Measurements from ENCODE around the gene ZNF599.
"Not testable (repeated sequence)": the region's sequence is repeated elsewhere in the genome, so short reads cannot be mapped to it uniquely, and the experiment has no call there.

Gene ZNF599

GRCh38 chr19:34772697-34773554 is at the start of gene ZNF599:
Gene ZNF599 (minus strand): TSS chr19:34773215. CDS start chr19:34772841, 374 bp downstream.
- no peaks in the 10 kb centered on the region for H3K27me3 Mint-ChIP-seq
- H3K36me3 Mint-ChIP-seq = peaks cover 10% of the 10 kb centered on the region
- peaks cover 17% of the 10 kb centered on the region for H3K4me1 Mint-ChIP-seq (ENCODE audit: low read depth)
- peak within 1 kb of the TSS; percentile 94 for H3K4me3 Mint-ChIP-seq
- H3K9me3 Mint-ChIP-seq (ENCODE audit: low read depth) = no peaks in the 10 kb centered on the region
- H3K27ac Mint-ChIP-seq = peak within 1 kb of the TSS; percentile 93

GRCh38 chr19:34818270-34818669 is 45.3 kb upstream of the ZNF599 start:
- H3K36me3 Mint-ChIP-seq = peaks cover 36% of the 10 kb centered on the region
- no peak overlapping the region for H3K27ac Mint-ChIP-seq
- H3K9me3 Mint-ChIP-seq (ENCODE audit: low read depth) = no peaks in the 10 kb centered on the region
- no peaks in the 10 kb centered on the region for H3K27me3 Mint-ChIP-seq
- H3K4me3 Mint-ChIP-seq = no peak overlapping the region
- H3K4me1 Mint-ChIP-seq (ENCODE audit: low read depth) = no peaks in the 10 kb centered on the region

DNA sequence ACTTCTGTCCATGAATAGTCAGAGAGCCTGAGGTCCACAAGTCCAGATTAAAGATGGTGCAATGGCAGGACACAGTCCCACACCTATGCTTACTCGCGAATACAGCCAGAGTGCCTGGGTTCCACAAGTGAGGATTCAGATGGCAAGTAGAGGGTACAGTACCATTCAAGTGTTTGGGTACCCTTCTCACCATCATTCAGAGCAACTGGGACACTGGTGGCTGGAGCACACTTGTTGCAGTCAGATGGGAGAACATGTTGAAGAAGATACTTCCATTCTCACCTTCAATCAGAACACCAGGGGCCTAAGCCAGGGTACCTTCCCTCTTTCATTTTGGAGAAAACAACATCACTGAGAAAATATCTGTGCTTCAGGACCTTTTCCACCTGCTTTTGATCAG is 43.7 kb upstream of the ZNF599 start:
- H3K27ac Mint-ChIP-seq = no peak overlapping the region

GRCh38 chr19:34808566-34808965 is 35.6 kb upstream of the ZNF599 start:
- Mint-ChIP-seq H3K4me1 (ENCODE audit: low read depth) (no peaks in the 10 kb centered on the region), H3K9me3 (ENCODE audit: low read depth) (peaks cover 19% of the 10 kb centered on the region), H3K4me3 (no peak overlapping the region)

More for the DNA sequence above, 43.7 kb upstream of the ZNF599 start:
- H3K4me3 Mint-ChIP-seq = no peak overlapping the region
- H3K36me3 Mint-ChIP-seq = peaks cover 38% of the 10 kb centered on the region
- H3K27me3 Mint-ChIP-seq = no peaks in the 10 kb centered on the region
- H3K4me1 Mint-ChIP-seq (ENCODE audit: low read depth) = no peaks in the 10 kb centered on the region
- no peaks in the 10 kb centered on the region for H3K9me3 Mint-ChIP-seq (ENCODE audit: low read depth)

GRCh38 chr19:34806976-34807860 is 34.2 kb upstream of the ZNF599 start:
- no peak overlapping the region for H3K4me3 Mint-ChIP-seq
- no peak overlapping the region for H3K27ac Mint-ChIP-seq
- no peaks in the 10 kb centered on the region for H3K27me3 Mint-ChIP-seq
- peaks cover 22% of the 10 kb centered on the region for H3K9me3 Mint-ChIP-seq (ENCODE audit: low read depth)
- peaks cover 32% of the 10 kb centered on the region for H3K36me3 Mint-ChIP-seq
- H3K4me1 Mint-ChIP-seq (ENCODE audit: low read depth) = no peaks in the 10 kb centered on the region

More at GRCh38 chr19:34808566-34808965, 35.6 kb upstream of the ZNF599 start:
- Mint-ChIP-seq H3K27me3 (no peaks in the 10 kb centered on the region), H3K27ac (no peak overlapping the region), H3K36me3 (peaks cover 29% of the 10 kb centered on the region)

DNA sequence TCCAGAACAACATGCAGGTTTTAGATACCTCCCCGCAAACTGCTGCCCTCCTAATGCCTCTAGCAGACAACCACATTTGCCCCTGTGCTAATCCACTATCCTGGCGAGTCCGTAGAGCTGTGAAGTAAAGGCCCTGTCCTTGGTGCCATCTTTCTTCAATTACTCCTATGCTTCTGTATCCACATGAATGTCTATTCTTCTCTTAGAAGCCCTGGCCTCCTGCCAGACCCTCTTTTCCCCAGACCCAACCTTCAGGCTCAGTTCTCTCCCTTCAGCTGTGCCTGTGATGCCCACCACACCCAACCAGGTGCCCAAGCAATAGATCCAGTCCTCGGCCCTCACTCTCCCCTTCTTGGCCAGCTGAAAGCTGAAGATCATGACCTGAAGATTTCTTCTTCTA is 31.1 kb upstream of the ZNF599 start:
- peaks cover 32% of the 10 kb centered on the region for H3K36me3 Mint-ChIP-seq
- no peaks in the 10 kb centered on the region for H3K4me1 Mint-ChIP-seq (ENCODE audit: low read depth)
- no peak overlapping the region for H3K4me3 Mint-ChIP-seq
- no peaks in the 10 kb centered on the region for H3K27me3 Mint-ChIP-seq
- peaks cover 14% of the 10 kb centered on the region for H3K9me3 Mint-ChIP-seq (ENCODE audit: low read depth)
- H3K27ac Mint-ChIP-seq = no peak overlapping the region

- Mint-ChIP-seq H3K9me3 (ENCODE audit: low read depth) (peaks cover 11% of the 10 kb centered on the region), H3K4me1 (ENCODE audit: low read depth) (peaks cover 13% of the 10 kb centered on the region)
- not testable (repeated sequence) for H3K4me3 Mint-ChIP-seq
These were observed 23.9 kb upstream of the ZNF599 start for GRCh38 chr19:34796953-34797352.

GRCh38 chr19:34794066-34794960 is 21.3 kb upstream of the ZNF599 start:
- Mint-ChIP-seq H3K4me3 (no peak overlapping the region), H3K27ac (no peak overlapping the region), H3K4me1 (ENCODE audit: low read depth) (peaks cover 13% of the 10 kb centered on the region), H3K27me3 (no peaks in the 10 kb centered on the region), H3K36me3 (peaks cover 27% of the 10 kb centered on the region), H3K9me3 (ENCODE audit: low read depth) (peaks cover 10% of the 10 kb centered on the region)

More at GRCh38 chr19:34796953-34797352, 23.9 kb upstream of the ZNF599 start:
- not testable (repeated sequence) for H3K27me3 Mint-ChIP-seq, H3K27ac Mint-ChIP-seq
- H3K36me3 Mint-ChIP-seq = peaks cover 30% of the 10 kb centered on the region

GRCh38 chr19:34793565-34793964 is 20.6 kb upstream of the ZNF599 start:
- peaks cover 6% of the 10 kb centered on the region for H3K9me3 Mint-ChIP-seq (ENCODE audit: low read depth)
- H3K4me3 Mint-ChIP-seq = no peak overlapping the region
- no peaks in the 10 kb centered on the region for H3K27me3 Mint-ChIP-seq
- H3K27ac Mint-ChIP-seq = no peak overlapping the region
- peaks cover 13% of the 10 kb centered on the region for H3K4me1 Mint-ChIP-seq (ENCODE audit: low read depth)
- peaks cover 23% of the 10 kb centered on the region for H3K36me3 Mint-ChIP-seq

- H3K4me1 Mint-ChIP-seq (ENCODE audit: low read depth) = peaks cover 3% of the 10 kb centered on the region
- peaks cover 31% of the 10 kb centered on the region for H3K36me3 Mint-ChIP-seq
- H3K4me3 Mint-ChIP-seq = no peak overlapping the region
- no peaks in the 10 kb centered on the region for H3K9me3 Mint-ChIP-seq (ENCODE audit: low read depth)
- H3K27me3 Mint-ChIP-seq = no peaks in the 10 kb centered on the region
- H3K27ac Mint-ChIP-seq = no peak overlapping the region
These were observed 15.1 kb upstream of the ZNF599 start for GRCh38 chr19:34788074-34788473.

DNA sequence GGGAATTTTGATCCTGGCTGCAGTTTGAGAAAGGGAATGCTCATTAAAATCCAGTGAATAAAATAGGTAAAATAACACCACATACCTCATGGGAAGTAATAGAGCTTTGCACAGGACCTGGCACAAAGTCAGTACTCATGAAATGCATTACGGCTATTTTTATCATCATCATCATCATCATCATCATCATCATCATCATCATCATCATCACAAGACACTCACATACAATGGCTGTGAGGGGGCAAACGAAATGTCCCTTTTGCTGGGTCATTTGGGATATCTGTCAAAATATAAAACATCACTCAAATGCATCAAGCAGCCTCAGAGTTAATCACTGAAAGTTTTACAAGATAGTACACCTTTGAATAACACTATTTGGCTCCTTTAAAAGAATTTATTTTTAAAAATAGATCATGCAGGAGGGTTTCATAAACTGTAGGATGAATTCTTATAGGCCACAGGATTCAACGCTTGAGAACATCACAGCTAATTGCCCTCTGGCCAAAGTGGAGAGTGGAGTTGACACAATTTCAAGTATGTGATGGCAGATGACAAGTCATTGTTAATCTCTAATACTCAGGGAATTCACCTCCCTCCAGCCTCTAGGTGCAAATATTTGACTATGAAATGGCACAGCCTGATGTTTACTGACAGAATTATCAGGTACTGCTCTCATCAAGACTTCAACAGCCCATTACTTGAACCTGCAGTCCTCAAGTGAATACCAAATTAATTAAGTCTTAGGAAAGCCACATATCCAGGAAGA is 14.2 kb upstream of the ZNF599 start:
- Mint-ChIP-seq H3K27me3 (no peaks in the 10 kb centered on the region), H3K4me1 (ENCODE audit: low read depth) (no peaks in the 10 kb centered on the region), H3K36me3 (peaks cover 26% of the 10 kb centered on the region), H3K4me3 (no peak overlapping the region), H3K9me3 (ENCODE audit: low read depth) (no peaks in the 10 kb centered on the region), H3K27ac (no peak overlapping the region)

- Mint-ChIP-seq H3K4me3 (no peak overlapping the region), H3K27me3 (no peaks in the 10 kb centered on the region), H3K9me3 (ENCODE audit: low read depth) (no peaks in the 10 kb centered on the region), H3K36me3 (peaks cover 21% of the 10 kb centered on the region), H3K4me1 (ENCODE audit: low read depth) (no peaks in the 10 kb centered on the region), H3K27ac (no peak overlapping the region)
These were observed 13.2 kb upstream of the ZNF599 start for GRCh38 chr19:34786236-34786635.

- Mint-ChIP-seq H3K36me3 (peaks cover 10% of the 10 kb centered on the region), H3K9me3 (ENCODE audit: low read depth) (no peaks in the 10 kb centered on the region), H3K4me1 (ENCODE audit: low read depth) (no peaks in the 10 kb centered on the region), H3K27ac (no peak overlapping the region), H3K27me3 (no peaks in the 10 kb centered on the region), H3K4me3 (no peak overlapping the region)
These were observed 6.6 kb upstream of the ZNF599 start for GRCh38 chr19:34779652-34780051.

DNA sequence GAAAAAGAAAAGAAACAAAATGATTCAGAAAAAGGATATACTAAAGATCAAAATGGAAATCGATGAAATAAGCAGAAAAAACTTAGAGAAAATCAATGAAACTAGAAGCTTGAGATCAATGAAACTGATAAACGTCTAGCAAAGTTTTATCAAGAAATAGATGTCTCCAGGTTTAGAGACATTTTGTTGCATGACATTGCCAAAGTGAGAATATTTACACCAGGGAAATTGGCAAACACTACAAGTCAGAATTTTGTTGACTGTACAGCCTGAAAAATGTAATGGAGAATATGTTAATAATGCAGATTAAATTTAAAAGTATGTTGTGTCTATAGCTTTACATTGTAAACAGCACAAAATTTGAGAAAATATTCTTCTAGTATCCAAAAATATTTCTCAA is 5.3 kb upstream of the ZNF599 start:
- no peaks in the 10 kb centered on the region for H3K27me3 Mint-ChIP-seq
- H3K27ac Mint-ChIP-seq = no peak overlapping the region
- H3K4me1 Mint-ChIP-seq (ENCODE audit: low read depth) = no peaks in the 10 kb centered on the region
- no peaks in the 10 kb centered on the region for H3K9me3 Mint-ChIP-seq (ENCODE audit: low read depth)
- H3K36me3 Mint-ChIP-seq = peaks cover 5% of the 10 kb centered on the region
- no peak overlapping the region for H3K4me3 Mint-ChIP-seq

Data from activated naive CD8-positive, alpha-beta T cell (primary cell).